Neuronal stem cell (in vitro differentiated cells): ENCODE results near the gene SH3PXD2B.
"Not testable (repeated sequence)": the region's sequence is repeated elsewhere in the genome, so short reads cannot be mapped to it uniquely, and the experiment has no call there.

Experiments used
- DNase-seq: peaks from one replicate; pipeline ENCODE4 v3.0.0-alpha.2; 2013; ENCODE audit warnings: low spot score
- H2AFZ ChIP-seq: one replicate; pipeline ENCODE4 v1.6.1; 2013; ENCODE audit warnings: mild to moderate bottlenecking, low read length, inconsistent platforms
- H2AK5ac ChIP-seq: 2 replicates; pipeline ENCODE4 v1.6.1; 2013; ENCODE audit warnings: low read depth, mild to moderate bottlenecking, inconsistent platforms, low read length, moderate library complexity, mixed read lengths
- H2BK120ac ChIP-seq: 2 replicates; pipeline ENCODE4 v1.6.1; 2013; ENCODE audit warnings: low read depth, mild to moderate bottlenecking, inconsistent platforms, low read length, moderate library complexity, mixed read lengths
- H2BK12ac ChIP-seq: one replicate; pipeline ENCODE4 v1.6.1; 2013; ENCODE audit warnings: low read length, inconsistent platforms
- H2BK15ac ChIP-seq: 2 replicates; pipeline ENCODE4 v1.6.1; 2013; ENCODE audit warnings: mild to moderate bottlenecking, low read length, inconsistent platforms, mixed read lengths
- H2BK5ac ChIP-seq: one replicate; pipeline ENCODE4 v1.6.1; 2013; ENCODE audit warnings: inconsistent platforms, mild to moderate bottlenecking, low read length, moderate library complexity
- H3K14ac ChIP-seq: one replicate; pipeline ENCODE4 v1.6.1; 2013; ENCODE audit warnings: low read length, inconsistent platforms
- H3K18ac ChIP-seq: 2 replicates; pipeline ENCODE4 v1.6.1; 2013; ENCODE audit warnings: low read length, inconsistent platforms
- H3K23ac ChIP-seq: 2 replicates; pipeline ENCODE4 v1.6.1; 2013; ENCODE audit warnings: low read depth, mild to moderate bottlenecking, mixed read lengths, low read length, inconsistent platforms; ENCODE audit not compliant: poor library complexity
- H3K27ac ChIP-seq: replicated peaks from 3 replicates; pipeline ENCODE4 v1.5.1; 2013; ENCODE audit warnings: low read length, inconsistent platforms
- H3K27me3 ChIP-seq, 3 experiments: 2 replicates each; pipeline ENCODE4 v1.6.1; 2013; ENCODE audit warnings: low read length in 3 of 3, mild to moderate bottlenecking in 2 of 3, inconsistent platforms in 1 of 3, low read depth in 1 of 3, mixed read lengths in 1 of 3, moderate library complexity in 1 of 3; ENCODE audit not compliant: control insufficient read depth in 3 of 3, insufficient read depth in 3 of 3
- H3K36me3 ChIP-seq, 2 donors: replicated peaks in 1 of 2; 2 replicates each; pipeline ENCODE4 v1.6.1; 2013; ENCODE audit warnings: low read length in 2 of 2; ENCODE audit not compliant: control insufficient read depth in 2 of 2, insufficient read depth in 2 of 2
- H3K4ac ChIP-seq: 2 replicates; pipeline ENCODE4 v1.6.1; 2013; ENCODE audit warnings: inconsistent platforms, mild to moderate bottlenecking, low read length, moderate library complexity
- H3K4me1 ChIP-seq, 2 donors: 1 replicate in 1 of 2; 2 replicates in 1 of 2; pipeline ENCODE4 v1.6.1; 2013; ENCODE audit warnings: low read length in 2 of 2, low read depth in 1 of 2; ENCODE audit not compliant: control insufficient read depth in 2 of 2, insufficient read depth in 1 of 2
- H3K4me2 ChIP-seq: one replicate; pipeline ENCODE4 v1.6.1; 2013; ENCODE audit warnings: mild to moderate bottlenecking, low read length, inconsistent platforms; ENCODE audit not compliant: insufficient read depth, poor library complexity, severe bottlenecking
- H3K4me3 ChIP-seq, 2 donors: 2 replicates each; pipeline ENCODE4 v1.5.1; 2013; ENCODE audit warnings: low read length in 2 of 2, mild to moderate bottlenecking in 2 of 2, inconsistent platforms in 1 of 2, moderate library complexity in 1 of 2
- H3K79me1 ChIP-seq: one replicate; pipeline ENCODE4 v1.6.1; 2013; ENCODE audit warnings: low read depth, mild to moderate bottlenecking, inconsistent platforms, low read length, moderate library complexity
- H3K9ac ChIP-seq: one replicate; pipeline ENCODE4 v1.6.1; 2013; ENCODE audit warnings: mild to moderate bottlenecking, low read depth, low read length, inconsistent platforms; ENCODE audit not compliant: poor library complexity
- H3K9me3 ChIP-seq, 2 donors: replicated peaks in 1 of 2; 2 replicates each; pipeline versions ENCODE3 to v1.6.1; 2013; ENCODE audit warnings: low read length in 2 of 2, mild to moderate bottlenecking in 2 of 2, inconsistent platforms in 1 of 2, low read depth in 1 of 2, mixed read lengths in 1 of 2, moderate library complexity in 1 of 2; ENCODE audit not compliant: control insufficient read depth in 2 of 2, insufficient read depth in 1 of 2
- H4K8ac ChIP-seq: one replicate; pipeline ENCODE4 v1.6.1; 2013; ENCODE audit warnings: low read depth, mild to moderate bottlenecking, inconsistent platforms, low read length, moderate library complexity
- H4K91ac ChIP-seq: one replicate; pipeline ENCODE4 v1.6.1; 2013; ENCODE audit warnings: low read length, low read depth, mild to moderate bottlenecking, inconsistent platforms; ENCODE audit not compliant: poor library complexity
- WGBS, 2 donors: extraction: QIAGEN DNeasy Blood & Tissue Kit; methylation state at CpG; one replicate each; pipeline ENCODE4 v1.1.7; 2013; ENCODE audit warnings: missing lambda C conversion rate in 2 of 2, mixed read lengths in 1 of 2; ENCODE audit not compliant: insufficient read length in 2 of 2, insufficient replicate concordance in 1 of 2; ENCODE audit errors: extremely low coverage in 2 of 2; 5-methylcytosine and 5-hydroxymethylcytosine counted together

The SH3PXD2B gene

DNA sequence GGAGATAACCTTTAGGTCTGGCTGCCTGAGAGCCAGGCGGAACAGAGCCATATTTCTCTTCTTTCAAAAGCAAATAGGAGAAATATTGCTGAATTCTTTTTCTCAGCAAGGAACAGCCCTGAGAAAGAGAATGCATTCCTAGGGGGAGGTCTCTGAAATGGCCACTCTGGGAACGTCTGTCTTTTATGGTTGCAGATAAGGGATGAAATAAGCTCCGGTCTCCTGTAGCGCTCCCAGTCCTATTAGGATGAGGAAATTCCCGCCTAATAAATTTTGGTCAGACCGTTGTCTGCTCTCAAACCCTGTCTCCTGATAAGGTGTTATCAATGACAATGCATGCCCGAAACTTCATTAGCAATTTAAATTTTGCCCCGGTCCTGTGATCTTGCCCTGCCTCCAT is 57.3 kb downstream of the SH3PXD2B start:
- H3K4me2 ChIP-seq, H3K14ac ChIP-seq, H4K91ac ChIP-seq, H3K79me1 ChIP-seq, H2BK15ac ChIP-seq, H3K4me3 ChIP-seq, H2AFZ ChIP-seq, H2BK5ac ChIP-seq, H3K18ac ChIP-seq, H3K27ac ChIP-seq, H2AK5ac ChIP-seq, H2BK120ac ChIP-seq, H3K9me3 ChIP-seq, DNase-seq, H4K8ac ChIP-seq, H3K27me3 ChIP-seq, H3K4ac ChIP-seq, H3K9ac ChIP-seq, H2BK12ac ChIP-seq, H3K4me1 ChIP-seq, H3K23ac ChIP-seq: not testable (repeated sequence)
- WGBS, 2 donors, result no CpG with 5 or more reads among the region's 8 CpGs
- peaks cover 15 to 85% of the 10 kb centered on the region in 2 donors for H3K36me3 ChIP-seq

DNA sequence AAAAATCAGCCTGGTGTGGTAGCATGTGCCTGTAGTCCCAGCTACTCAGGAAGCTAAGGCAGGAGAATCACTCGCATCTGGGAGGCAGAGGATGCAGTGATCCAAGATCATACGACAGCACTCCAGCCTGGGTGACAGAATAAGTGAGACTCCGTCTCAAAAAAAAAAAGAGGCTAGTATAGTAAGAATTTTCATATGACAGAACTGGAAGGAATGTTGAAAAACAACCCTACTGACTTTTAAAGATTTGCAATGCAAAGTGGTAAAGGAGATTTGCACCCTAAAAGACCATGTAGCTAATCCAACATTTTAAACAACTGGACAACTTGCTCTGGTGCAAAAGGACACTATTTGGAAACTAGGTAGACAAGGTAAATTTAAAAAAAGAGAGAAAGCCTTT is 58.1 kb downstream of the SH3PXD2B start:
- H3K9ac ChIP-seq, result no peak overlapping the region
- no peak overlapping the region for H2AFZ ChIP-seq
- H3K27ac ChIP-seq, result no peak overlapping the region
- peaks cover 0 to 2% of the 10 kb centered on the region in 2 donors for H3K9me3 ChIP-seq
- H2BK15ac ChIP-seq, result no peak overlapping the region
- H3K4me1 ChIP-seq, result no peaks in the 10 kb centered on the region
- no peaks in the 10 kb centered on the region for H3K27me3 ChIP-seq
- H3K4me2 ChIP-seq, result no peak overlapping the region
- no peak overlapping the region for H3K4ac ChIP-seq
- no peak overlapping the region for H2BK120ac ChIP-seq
- no peak overlapping the region for H2BK12ac ChIP-seq
- H2AK5ac ChIP-seq, result no peak overlapping the region
- H3K23ac ChIP-seq, result no peak overlapping the region
- H3K4me3 ChIP-seq, result no peak overlapping the region
- H2BK5ac ChIP-seq, result no peak overlapping the region
- H3K36me3 ChIP-seq, result peaks cover 15 to 88% of the 10 kb centered on the region in 2 donors
- no peak for DNase-seq
- H3K79me1 ChIP-seq, result no peaks in the 10 kb centered on the region
- H4K8ac ChIP-seq, result no peak overlapping the region
- H3K18ac ChIP-seq, result no peak overlapping the region
- WGBS, 2 donors, result no CpG with 5 or more reads among the region's 3 CpGs
- H4K91ac ChIP-seq, result no peak overlapping the region
- no peak overlapping the region for H3K14ac ChIP-seq

DNA sequence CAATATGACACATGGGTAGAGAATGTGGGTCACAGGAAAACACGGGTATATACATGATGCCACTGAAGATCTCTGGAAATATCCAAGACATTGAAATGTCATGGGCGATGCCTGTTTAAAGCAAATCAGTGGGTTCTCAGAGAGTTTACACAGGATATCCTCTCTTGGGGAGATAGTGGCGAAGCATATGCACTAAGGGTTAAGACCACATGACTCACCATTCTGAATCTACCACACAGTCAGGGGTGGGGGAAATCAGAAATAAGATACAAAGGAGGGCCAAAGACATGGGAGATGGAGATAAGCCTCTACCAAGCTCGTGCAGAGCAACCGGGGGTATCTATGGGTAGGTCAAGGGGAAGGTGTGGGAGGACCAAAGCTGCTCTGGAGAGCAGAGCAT is 58.8 kb downstream of the SH3PXD2B start:
- H2BK15ac ChIP-seq, result no peak overlapping the region
- H2BK120ac ChIP-seq, result no peak overlapping the region
- H4K8ac ChIP-seq, result no peak overlapping the region
- no peak overlapping the region for H3K4me2 ChIP-seq
- H2BK5ac ChIP-seq, result no peak overlapping the region
- no CpG with 5 or more reads among the region's 5 CpGs for WGBS, 2 donors
- H3K36me3 ChIP-seq, result peaks cover 17 to 90% of the 10 kb centered on the region in 2 donors
- H3K4me1 ChIP-seq, result no peaks in the 10 kb centered on the region
- no peak overlapping the region for H2AK5ac ChIP-seq
- no peaks in the 10 kb centered on the region for H3K79me1 ChIP-seq
- H3K9me3 ChIP-seq, result peaks cover 0 to 2% of the 10 kb centered on the region in 2 donors
- H2BK12ac ChIP-seq, result no peak overlapping the region
- H4K91ac ChIP-seq, result no peak overlapping the region
- H3K9ac ChIP-seq, result no peak overlapping the region
- no peak overlapping the region for H3K27ac ChIP-seq
- no peak overlapping the region for H3K14ac ChIP-seq
- no peak overlapping the region for H2AFZ ChIP-seq
- H3K18ac ChIP-seq, result no peak overlapping the region
- no peaks in the 10 kb centered on the region for H3K27me3 ChIP-seq
- H3K4ac ChIP-seq, result no peak overlapping the region
- no peak overlapping the region for H3K23ac ChIP-seq
- no peak for DNase-seq
- no peak overlapping the region for H3K4me3 ChIP-seq

DNA sequence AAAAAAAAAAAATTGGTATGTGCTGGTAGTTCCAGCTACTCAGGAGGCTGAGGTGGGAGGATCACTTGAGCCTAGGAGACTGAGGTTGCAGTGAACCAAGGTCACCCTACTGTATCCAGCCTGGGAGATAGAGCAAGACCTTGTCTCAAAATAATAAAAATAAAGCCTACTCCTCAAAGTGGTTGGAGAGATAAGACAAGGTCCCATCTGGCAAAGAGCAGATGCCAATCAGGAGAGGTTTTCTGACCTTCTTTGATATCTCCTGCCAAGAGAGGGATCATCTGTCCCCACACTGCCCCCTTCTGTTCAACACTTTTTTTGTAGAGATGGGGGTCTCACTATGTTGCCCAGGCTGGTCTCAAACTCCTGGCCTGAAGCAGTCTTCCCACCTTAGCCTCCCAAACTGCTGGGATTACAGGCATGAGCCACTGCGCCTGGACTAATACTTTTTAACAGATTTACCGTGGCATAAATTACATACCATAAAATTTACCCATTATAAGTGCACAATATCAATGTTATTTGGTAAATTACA is 64.7 kb downstream of the SH3PXD2B start:
- no peak overlapping the region for H3K14ac ChIP-seq
- H2BK15ac ChIP-seq, result no peak overlapping the region
- H3K36me3 ChIP-seq, result peaks cover 27 to 98% of the 10 kb centered on the region in 2 donors
- H3K79me1 ChIP-seq, result no peaks in the 10 kb centered on the region
- peaks cover 0 to 4% of the 10 kb centered on the region in 2 donors for H3K9me3 ChIP-seq
- H3K4me2 ChIP-seq, result no peak overlapping the region
- no peaks in the 10 kb centered on the region for H3K4me1 ChIP-seq
- H2AK5ac ChIP-seq, result no peak overlapping the region
- no peak overlapping the region for H3K27ac ChIP-seq
- H3K18ac ChIP-seq, result no peak overlapping the region
- no peak overlapping the region for H3K23ac ChIP-seq
- H2BK12ac ChIP-seq, result no peak overlapping the region
- no peak overlapping the region for H3K4ac ChIP-seq
- H2BK120ac ChIP-seq, result no peak overlapping the region
- no peak overlapping the region for H2BK5ac ChIP-seq
- no peak overlapping the region for H3K4me3 ChIP-seq
- DNase-seq, result no peak
- H4K8ac ChIP-seq, result no peak overlapping the region
- H3K27me3 ChIP-seq, result no peaks in the 10 kb centered on the region
- H4K91ac ChIP-seq, result no peak overlapping the region
- H2AFZ ChIP-seq, result no peak overlapping the region
- no peak overlapping the region for H3K9ac ChIP-seq
- no CpG with 5 or more reads among the region's 2 CpGs for WGBS, 2 donors
